ENCODE data around the gene SMAP2. TPM values are rescaled to one million over a fixed set of nuclear protein-coding genes. Genes with fewer than 3 reads are reported as not detected.

The SMAP2 gene
- total and polyA plus RNA-seq, 2 of the 4 experiments (the other 2 are of a cell fraction) = 30.1 to 31.0 TPM

DNA sequence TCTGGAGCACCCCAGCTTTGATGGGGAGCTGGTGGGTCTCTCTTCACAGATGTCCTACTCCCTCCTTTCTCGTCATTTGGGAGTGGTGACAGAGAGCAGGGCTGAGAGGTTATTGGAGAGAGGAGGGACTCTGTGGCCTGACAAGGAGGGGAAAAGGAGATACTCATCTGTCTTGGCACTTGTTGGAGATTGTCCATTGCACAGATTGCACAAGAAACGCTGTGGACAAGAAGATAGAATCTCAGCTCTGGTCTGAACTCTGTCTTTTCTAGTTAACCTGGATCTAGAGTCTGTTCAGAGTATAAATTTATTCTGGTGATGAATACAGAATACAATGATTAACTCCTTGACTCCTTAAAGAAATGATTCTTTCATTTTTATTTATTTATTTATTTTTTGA, 22.4 kb upstream of the SMAP2 start:
- H3K9me3 ChIP-seq (ENCODE audit: control insufficient read depth, insufficient read depth, low read length) = no peaks in the 10 kb centered on the region
- H3K9me1 ChIP-seq (ENCODE audit: insufficient read depth, low read length) = no peaks in the 10 kb centered on the region
- H3K4ac ChIP-seq (ENCODE audit: low read depth, low read length) = no peak overlapping the region
- dilution Hi-C loops (cut with HindIII; ENCODE audit: low sequenced_read_pairs, unreplicated experiment) = no loop called here
- no TSS peak for BruUV-seq (replicated peaks)
- no peak overlapping the region for H3K23ac ChIP-seq (ENCODE audit: low read depth, low read length)
- no peak overlapping the region for H3K18ac ChIP-seq (ENCODE audit: low read depth, low read length)
- H4K20me1 ChIP-seq (ENCODE audit: insufficient read depth, low read length) = no peaks in the 10 kb centered on the region
- WGBS, 2 experiments (ENCODE audit: extremely low coverage in 2 of 2, insufficient read length in 1 of 2) = no CpG with 5 or more reads among the region's 2 CpGs
- H3K4me1 ChIP-seq (ENCODE audit: control insufficient read depth, insufficient read depth, low read length) = no peaks in the 10 kb centered on the region
- no peak overlapping the region for H2AK5ac ChIP-seq (ENCODE audit: low read depth, low read length)
- H3K14ac ChIP-seq (replicated peaks; ENCODE audit: low read depth, low read length) = no peak overlapping the region
- TF ChIP-seq CHD1 (IDR thresholded peaks at IDR 0.05; ENCODE audit: low read depth, low read length) = no peak
- no peak for TF ChIP-seq NFE2L2 (IDR thresholded peaks at IDR 0.05; ENCODE audit: low read depth, low read length)
- no peak for TF ChIP-seq MXI1 (IDR thresholded peaks at IDR 0.05; ENCODE audit: borderline replicate concordance, low read depth, low read length)
- no peak for TF ChIP-seq MAZ (IDR thresholded peaks at IDR 0.05; ENCODE audit: borderline replicate concordance, low read depth, low read length)
- TF ChIP-seq SMC3 (IDR thresholded peaks at IDR 0.05; ENCODE audit: low read depth, low read length) = no peak
- no peak for TF ChIP-seq POLR2A (IDR thresholded peaks at IDR 0.05; ENCODE audit: low read depth, low read length)
- TF ChIP-seq FOS (IDR thresholded peaks at IDR 0.05; ENCODE audit: low read depth, low read length) = no peak
- TF ChIP-seq BHLHE40 (IDR thresholded peaks at IDR 0.05; ENCODE audit: low read depth, low read length) = no peak
- TF ChIP-seq CEBPB (IDR thresholded peaks at IDR 0.05; ENCODE audit: low read depth, low read length) = no peak
- TF ChIP-seq, protein P1, sequence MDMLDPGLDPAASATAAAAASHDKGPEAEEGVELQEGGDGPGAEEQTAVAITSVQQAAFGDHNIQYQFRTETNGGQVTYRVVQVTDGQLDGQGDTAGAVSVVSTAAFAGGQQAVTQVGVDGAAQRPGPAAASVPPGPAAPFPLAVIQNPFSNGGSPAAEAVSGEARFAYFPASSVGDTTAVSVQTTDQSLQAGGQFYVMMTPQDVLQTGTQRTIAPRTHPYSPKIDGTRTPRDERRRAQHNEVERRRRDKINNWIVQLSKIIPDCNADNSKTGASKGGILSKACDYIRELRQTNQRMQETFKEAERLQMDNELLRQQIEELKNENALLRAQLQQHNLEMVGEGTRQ (IDR thresholded peaks at IDR 0.05; ENCODE audit: low read depth, low read length) = no peak
- TF ChIP-seq MAFK (IDR thresholded peaks at IDR 0.05; ENCODE audit: low read depth, low read length) = no peak
- TF ChIP-seq, protein P2, sequence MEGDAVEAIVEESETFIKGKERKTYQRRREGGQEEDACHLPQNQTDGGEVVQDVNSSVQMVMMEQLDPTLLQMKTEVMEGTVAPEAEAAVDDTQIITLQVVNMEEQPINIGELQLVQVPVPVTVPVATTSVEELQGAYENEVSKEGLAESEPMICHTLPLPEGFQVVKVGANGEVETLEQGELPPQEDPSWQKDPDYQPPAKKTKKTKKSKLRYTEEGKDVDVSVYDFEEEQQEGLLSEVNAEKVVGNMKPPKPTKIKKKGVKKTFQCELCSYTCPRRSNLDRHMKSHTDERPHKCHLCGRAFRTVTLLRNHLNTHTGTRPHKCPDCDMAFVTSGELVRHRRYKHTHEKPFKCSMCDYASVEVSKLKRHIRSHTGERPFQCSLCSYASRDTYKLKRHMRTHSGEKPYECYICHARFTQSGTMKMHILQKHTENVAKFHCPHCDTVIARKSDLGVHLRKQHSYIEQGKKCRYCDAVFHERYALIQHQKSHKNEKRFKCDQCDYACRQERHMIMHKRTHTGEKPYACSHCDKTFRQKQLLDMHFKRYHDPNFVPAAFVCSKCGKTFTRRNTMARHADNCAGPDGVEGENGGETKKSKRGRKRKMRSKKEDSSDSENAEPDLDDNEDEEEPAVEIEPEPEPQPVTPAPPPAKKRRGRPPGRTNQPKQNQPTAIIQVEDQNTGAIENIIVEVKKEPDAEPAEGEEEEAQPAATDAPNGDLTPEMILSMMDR (conservative IDR thresholded peaks at IDR 0.05; ENCODE audit: low read depth, low read length) = no peak
- no peak for TF ChIP-seq RFX5 (IDR thresholded peaks at IDR 0.05; ENCODE audit: low read depth, low read length)
- no peak for TF ChIP-seq RAD21 (IDR thresholded peaks at IDR 0.05; ENCODE audit: low read length)
- no peak for TF ChIP-seq RCOR1 (IDR thresholded peaks at IDR 0.05; ENCODE audit: insufficient replicate concordance, low read length)
- TF ChIP-seq, protein P3, sequence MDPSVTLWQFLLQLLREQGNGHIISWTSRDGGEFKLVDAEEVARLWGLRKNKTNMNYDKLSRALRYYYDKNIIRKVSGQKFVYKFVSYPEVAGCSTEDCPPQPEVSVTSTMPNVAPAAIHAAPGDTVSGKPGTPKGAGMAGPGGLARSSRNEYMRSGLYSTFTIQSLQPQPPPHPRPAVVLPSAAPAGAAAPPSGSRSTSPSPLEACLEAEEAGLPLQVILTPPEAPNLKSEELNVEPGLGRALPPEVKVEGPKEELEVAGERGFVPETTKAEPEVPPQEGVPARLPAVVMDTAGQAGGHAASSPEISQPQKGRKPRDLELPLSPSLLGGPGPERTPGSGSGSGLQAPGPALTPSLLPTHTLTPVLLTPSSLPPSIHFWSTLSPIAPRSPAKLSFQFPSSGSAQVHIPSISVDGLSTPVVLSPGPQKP (IDR thresholded peaks at IDR 0.05; ENCODE audit: borderline replicate concordance, low read depth, low read length) = no peak
- no peak for ATAC-seq (ENCODE audit: low read depth)
- H3K36me3 ChIP-seq (ENCODE audit: control insufficient read depth, insufficient read depth, low read length) = no peaks in the 10 kb centered on the region
- no peaks in the 10 kb centered on the region for H3K79me1 ChIP-seq (ENCODE audit: low read depth in 1 of 2, low read length in 2 of 2)
- POLR2A ChIA-PET (ENCODE audit: unreplicated experiment) = no interaction called here
- in situ Hi-C loops (cut with MboI; ENCODE audit: low sequenced_read_pairs) = no loop called here
- DNase-seq = no peak
- no peak overlapping the region for H4K8ac ChIP-seq (ENCODE audit: low read depth in 2 of 2, low read length in 2 of 2)
- no peak overlapping the region for H2BK20ac ChIP-seq (ENCODE audit: low read depth, low read length)
- CTCF ChIA-PET = interaction anchor here (1.5 kb wide), 1 partner anchor 13 kb away, joined by 3 read pairs; no protein-coding TSS in a partner anchor
- no peak overlapping the region for H4K5ac ChIP-seq (ENCODE audit: low read depth, low read length)
- H2BK5ac ChIP-seq (ENCODE audit: low read depth, low read length, poor library complexity, severe bottlenecking) = no peak overlapping the region
- no peak overlapping the region for H3K56ac ChIP-seq (ENCODE audit: extremely low read depth, insufficient read depth, low read length)
- no peak overlapping the region for H3K4me2 ChIP-seq (ENCODE audit: low read depth, low read length)
- no peak overlapping the region for H2BK15ac ChIP-seq (ENCODE audit: low read depth, low read length)
- H2AFZ ChIP-seq (replicated peaks; ENCODE audit: low read length, poor library complexity) = peak overlapping the region; percentile 23
- peaks cover 7% of the 10 kb centered on the region; the same call in 1 of the 2 replicates for H3K27me3 ChIP-seq (ENCODE audit: control insufficient read depth, insufficient read depth, low read length)
- no peak overlapping the region for H3K9ac ChIP-seq (ENCODE audit: low read depth, low read length)
- no peak overlapping the region for H2BK120ac ChIP-seq (ENCODE audit: low read depth, low read length)
- no peak overlapping the region for H2AK9ac ChIP-seq (replicated peaks; ENCODE audit: low read depth, low read length, poor library complexity)
- no peak overlapping the region for H3K27ac ChIP-seq (ENCODE audit: insufficient read depth, low read length)
- no peak overlapping the region for H4K91ac ChIP-seq (ENCODE audit: insufficient read depth, low read depth, low read length)
- intact Hi-C loops (cut with micrococcal nuclease) = no loop called here
- no peak overlapping the region for H3K4me3 ChIP-seq (ENCODE audit: insufficient read depth, low read depth, low read length)

All from IMR-90 (cell line).